ENCODE results near the gene PPP1R14B. TPM values are rescaled to one million over a fixed set of nuclear protein-coding genes. Genes with fewer than 3 reads are reported as not detected.

Gene PPP1R14B
- total and polyA plus RNA-seq, 2 of the 13 experiments (the other 11 are each of a cell fraction or from before 2014, with no cell fraction given) = 110 to 148 TPM

- TF ChIP-seq MYNN (CRISPR knock-in tag; IDR thresholded peaks at IDR 0.05; ENCODE audit: low read depth) (no peak), ZNF207 (IDR thresholded peaks at IDR 0.05; ENCODE audit: borderline replicate concordance) (no peak), REXO4 (CRISPR knock-in tag; IDR thresholded peaks at IDR 0.05; ENCODE audit: borderline replicate concordance) (0 out of 2 replicates have a peak, but pooled peaks have one; percentile 58), JDP2 (CRISPR knock-in tag; IDR thresholded peaks at IDR 0.05; ENCODE audit: borderline replicate concordance) (no peak), KDM6A (CRISPR knock-in tag; IDR thresholded peaks at IDR 0.05; ENCODE audit: low read depth) (no peak), MTA1 (CRISPR knock-in tag; IDR thresholded peaks at IDR 0.05; ENCODE audit: borderline replicate concordance) (no peak), SCMH1 (CRISPR knock-in tag; IDR thresholded peaks at IDR 0.05; ENCODE audit: borderline replicate concordance) (no peak), RARA (CRISPR knock-in tag; IDR thresholded peaks at IDR 0.05) (no peak), CBX5 (CRISPR knock-in tag; IDR thresholded peaks at IDR 0.05; ENCODE audit: borderline replicate concordance) (no peak), PLRG1 (conservative IDR thresholded peaks at IDR 0.05) (no peak), ZNF7 (CRISPR knock-in tag; IDR thresholded peaks at IDR 0.05) (no peak), ZMAT3 (CRISPR knock-in tag; conservative IDR thresholded peaks at IDR 0.05) (0 out of 2 replicates have a peak, but pooled peaks have one; percentile 1), ZNF382 (CRISPR knock-in tag; IDR thresholded peaks at IDR 0.05; ENCODE audit: borderline replicate concordance) (no peak), ELF3 (CRISPR knock-in tag; IDR thresholded peaks at IDR 0.05) (0 out of 2 replicates have a peak, but pooled peaks have one; percentile 29), ARHGAP35 (CRISPR knock-in tag; IDR thresholded peaks at IDR 0.05; ENCODE audit: borderline replicate concordance) (0 out of 2 replicates have a peak, but pooled peaks have one; percentile 41), ZNF180 (CRISPR knock-in tag; IDR thresholded peaks at IDR 0.05; ENCODE audit: borderline replicate concordance, low read depth) (no peak), SETDB1 (CRISPR knock-in tag; IDR thresholded peaks at IDR 0.05; ENCODE audit: borderline replicate concordance) (no peak), BCL6 (CRISPR knock-in tag; IDR thresholded peaks at IDR 0.05) (no peak), AKAP8 (CRISPR knock-in tag; IDR thresholded peaks at IDR 0.05) (0 out of 2 replicates have a peak, but pooled peaks have one; percentile 56), ZNF205 (CRISPR knock-in tag; IDR thresholded peaks at IDR 0.05) (no peak), RXRA (CRISPR knock-in tag; IDR thresholded peaks at IDR 0.05) (no peak), ZNF567 (CRISPR knock-in tag; IDR thresholded peaks at IDR 0.05; ENCODE audit: borderline replicate concordance) (0 out of 2 replicates have a peak, but pooled peaks have one; percentile 21), TMF1 (CRISPR knock-in tag; IDR thresholded peaks at IDR 0.05; ENCODE audit: low read depth) (0 out of 2 replicates have a peak, but pooled peaks have one; percentile 0), FOXC1 (CRISPR knock-in tag; IDR thresholded peaks at IDR 0.05; ENCODE audit: borderline replicate concordance) (no peak), IRF2 (CRISPR knock-in tag; IDR thresholded peaks at IDR 0.05) (no peak), ZKSCAN5 (CRISPR knock-in tag; IDR thresholded peaks at IDR 0.05) (no peak), E2F2 (CRISPR knock-in tag; IDR thresholded peaks at IDR 0.05; ENCODE audit: borderline replicate concordance) (no peak; the same call in 1 of the 2 replicates), SRSF9 (IDR thresholded peaks at IDR 0.05; ENCODE audit: borderline replicate concordance, insufficient read depth, low read depth, low read length, poor library complexity, severe bottlenecking) (no peak), RBFOX2 (IDR thresholded peaks at IDR 0.05; ENCODE audit: low read depth, low read length) (0 out of 2 replicates have a peak, but pooled peaks have one; percentile 32), ZNF280B (CRISPR knock-in tag; IDR thresholded peaks at IDR 0.05; ENCODE audit: borderline replicate concordance) (0 out of 2 replicates have a peak, but pooled peaks have one; percentile 16), RXRB (CRISPR knock-in tag; IDR thresholded peaks at IDR 0.05; ENCODE audit: borderline replicate concordance) (no peak)
Observed at GRCh38 chr11:64226507-64227051, 20.2 kb downstream of the PPP1R14B start (continued).

Data from HepG2 (cell line).